Suprapubic skin (tissue), 4 donors: ENCODE data around the gene MED27.

ENCODE experiments used
- CTCF ChIP-seq, 2 donors: fragments of 200-600 bp in 1 of 2; fragments of 450-650 bp in 1 of 2; sonication (generic) in 1 of 2; IDR thresholded peaks; one replicate each; pipeline ENCODE4 v1.5.1; 2016 to 2019; ENCODE audit warnings: antibody characterized with exemption in 2 of 2, mild to moderate bottlenecking in 1 of 2, moderate library complexity in 1 of 2
- EP300 ChIP-seq: sonication (generic); formaldehyde crosslinking; IDR thresholded peaks from one replicate; pipeline ENCODE4 v1.6.1; 2017; ENCODE audit warnings: antibody characterized with exemption
- POLR2A ChIP-seq, 2 donors: fragments of 450-650 bp; IDR thresholded peaks; one replicate each; pipeline ENCODE4 v1.6.1; 2017; ENCODE audit warnings: antibody characterized with exemption in 2 of 2, mild to moderate bottlenecking in 2 of 2, moderate library complexity in 2 of 2
- POLR2AphosphoS5 ChIP-seq, 3 donors: sonication (generic); formaldehyde crosslinking; IDR thresholded peaks; one replicate each; pipeline ENCODE4 v1.6.1; 2017; ENCODE audit warnings: antibody characterized with exemption in 3 of 3

GRCh38 chr9:131982102-131982501, 97.6 kb downstream of the MED27 start:
- TF ChIP-seq POLR2A (IDR thresholded peaks at IDR 0.05) (no peak), CTCF (IDR thresholded peaks at IDR 0.05) (no peak), EP300 (no peak), POLR2AphosphoS5 (IDR thresholded peaks at IDR 0.05) (no peak)
